ENCODE results near the gene IGF2.

DNA sequence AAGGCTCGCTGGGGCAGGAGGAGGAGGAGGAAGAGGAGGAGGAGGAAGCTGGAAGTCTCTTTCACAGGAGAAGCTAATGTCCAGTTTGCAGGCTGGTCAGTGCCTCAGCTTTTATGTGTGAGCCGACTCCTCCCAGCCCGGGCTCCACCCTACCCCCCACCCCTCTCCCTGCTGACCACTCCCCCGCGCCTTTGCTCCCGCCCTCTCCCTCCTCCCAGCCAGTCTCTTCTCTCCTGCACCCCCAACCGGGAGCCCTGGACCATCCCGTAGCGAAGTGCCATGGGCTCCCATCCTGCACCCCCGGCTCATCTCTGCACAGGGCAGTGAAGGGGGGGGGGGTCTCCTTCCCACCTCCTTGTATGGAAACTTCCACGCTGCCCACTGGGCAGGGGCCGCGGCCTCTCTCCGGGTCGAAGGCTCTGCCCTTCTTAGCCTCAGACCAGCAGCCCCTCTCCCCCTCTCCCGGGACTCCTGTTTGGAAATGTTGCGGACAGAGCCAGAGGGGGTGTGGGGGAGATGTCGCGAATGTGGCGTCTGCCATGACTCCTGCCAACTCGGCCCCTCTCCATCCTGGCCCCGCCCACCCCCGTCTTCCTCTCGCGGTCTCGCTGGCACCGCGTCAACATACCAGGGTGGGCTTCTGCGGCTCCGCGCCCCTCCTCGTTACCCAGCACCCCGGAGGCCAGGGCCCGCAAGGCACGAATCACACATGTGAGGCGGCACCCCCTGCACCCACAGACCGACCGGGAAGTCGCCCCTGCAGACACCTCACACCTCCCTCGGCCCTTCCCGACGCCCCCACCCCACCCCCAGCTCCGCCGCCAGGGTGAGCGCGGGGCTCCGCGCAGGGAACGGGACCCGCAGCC, 1.8 kb downstream of the IGF2 start:
- TF ChIP-seq, protein P1, sequence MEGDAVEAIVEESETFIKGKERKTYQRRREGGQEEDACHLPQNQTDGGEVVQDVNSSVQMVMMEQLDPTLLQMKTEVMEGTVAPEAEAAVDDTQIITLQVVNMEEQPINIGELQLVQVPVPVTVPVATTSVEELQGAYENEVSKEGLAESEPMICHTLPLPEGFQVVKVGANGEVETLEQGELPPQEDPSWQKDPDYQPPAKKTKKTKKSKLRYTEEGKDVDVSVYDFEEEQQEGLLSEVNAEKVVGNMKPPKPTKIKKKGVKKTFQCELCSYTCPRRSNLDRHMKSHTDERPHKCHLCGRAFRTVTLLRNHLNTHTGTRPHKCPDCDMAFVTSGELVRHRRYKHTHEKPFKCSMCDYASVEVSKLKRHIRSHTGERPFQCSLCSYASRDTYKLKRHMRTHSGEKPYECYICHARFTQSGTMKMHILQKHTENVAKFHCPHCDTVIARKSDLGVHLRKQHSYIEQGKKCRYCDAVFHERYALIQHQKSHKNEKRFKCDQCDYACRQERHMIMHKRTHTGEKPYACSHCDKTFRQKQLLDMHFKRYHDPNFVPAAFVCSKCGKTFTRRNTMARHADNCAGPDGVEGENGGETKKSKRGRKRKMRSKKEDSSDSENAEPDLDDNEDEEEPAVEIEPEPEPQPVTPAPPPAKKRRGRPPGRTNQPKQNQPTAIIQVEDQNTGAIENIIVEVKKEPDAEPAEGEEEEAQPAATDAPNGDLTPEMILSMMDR (IDR thresholded peaks at IDR 0.05) = no peak
- peak in 1 of 2 donors; percentile 33 for TF ChIP-seq POLR2AphosphoS5 (IDR thresholded peaks at IDR 0.05; ENCODE audit: insufficient read depth in 1 of 2, low read depth in 1 of 2)

Measured in vagina (tissue), 2 donors.